GM12878 (cell line): ENCODE data around the gene RAP1GAP2. TPM values are rescaled to one million over a fixed set of nuclear protein-coding genes. Genes with fewer than 3 reads are reported as not detected.

Source experiments
- ATAC-seq: fragments of 200-7000 bp; cut with Tn5 transposase; 3 replicates; pipeline ENCODE4 v1.9.1; 2020; ENCODE audit warnings: mild to moderate bottlenecking, moderate library complexity
- BruUV-seq: library from RNA; stranded (reverse); fragments of 400-500 nt; replicated peaks from 2 replicates; lab custom pipeline; 2021; lab: Mats Ljungman, UMichigan
- CTCF ChIA-PET: fragments of 300-600 bp; sonication (Branson Sonifier 250); formaldehyde crosslinking; extraction: SDS; loops from one replicate; lab custom pipeline; 2021; ENCODE audit warnings: inconsistent platforms; lab: Yijun Ruan, JAX
- POLR2A ChIA-PET: fragments of 350-600 bp; formaldehyde crosslinking; extraction: SDS; loops from one replicate; lab custom pipeline; 2021; ENCODE audit warnings: inconsistent platforms; lab: Charles Lee
- RAD21 ChIA-PET: fragments of 300-600 bp; sonication (Branson Sonifier 250); formaldehyde crosslinking; loops from one replicate; lab custom pipeline; 2023; ENCODE audit warnings: antibody characterized with exemption; ENCODE audit not compliant: unreplicated experiment; lab: Charles Lee
- SMC1A ChIA-PET: fragments of 300-600 bp; sonication (Branson Sonifier 250); formaldehyde crosslinking; loops from one replicate; lab custom pipeline; 2023; ENCODE audit not compliant: unreplicated experiment, uncharacterized antibody; lab: Charles Lee
- DNase-seq: peaks from one replicate; pipeline ENCODE4 v3.0.0-alpha.2; 2011; ENCODE audit warnings: low read depth, low spot score
- FAIRE-seq: peaks from 3 replicates; lab custom pipeline; 2011; peaks lifted over from hg19 to GRCh38; lab: Jason Lieb, UNC
- H2AFZ ChIP-seq: 2 replicates; pipeline ENCODE4 v1.6.0; 2011; ENCODE audit warnings: low read depth, low read length, control low read depth; ENCODE audit not compliant: control insufficient read depth
- H3K27ac ChIP-seq: 2 replicates; pipeline ENCODE4 v1.5.1; 2011; ENCODE audit warnings: control low read depth; ENCODE audit not compliant: control insufficient read depth, insufficient read depth
- H3K27me3 ChIP-seq, 2 experiments: replicated peaks in 1 of 2; 2 replicates each; pipeline versions ENCODE4 v1.6.0 to v1.6.1; 2011; ENCODE audit warnings: low read length in 1 of 2; ENCODE audit not compliant: control insufficient read depth in 2 of 2, insufficient read depth in 2 of 2
- H3K36me3 ChIP-seq, 2 experiments: 2 replicates each; pipeline ENCODE4 v1.5.1; 2011; ENCODE audit warnings: low read length in 1 of 2; ENCODE audit not compliant: control insufficient read depth in 2 of 2, insufficient read depth in 2 of 2
- H3K4me1 ChIP-seq: 2 replicates; pipeline ENCODE4 v1.6.1; 2011; ENCODE audit warnings: mild to moderate bottlenecking, low read length, moderate library complexity, mixed read lengths; ENCODE audit not compliant: control insufficient read depth, insufficient read depth
- H3K4me2 ChIP-seq: 2 replicates; pipeline ENCODE4 v1.6.0; 2011; ENCODE audit warnings: control low read depth; ENCODE audit not compliant: control insufficient read depth, insufficient read depth
- H3K4me3 ChIP-seq: fragments of 200-600 bp; sonication (generic); 2 replicates; pipeline ENCODE4 v1.5.1; 2016
- H3K79me2 ChIP-seq: 2 replicates; pipeline ENCODE4 v1.6.0; 2011; ENCODE audit warnings: low read length; ENCODE audit not compliant: control insufficient read depth, insufficient read depth
- H3K9ac ChIP-seq: 2 replicates; pipeline ENCODE4 v1.8.0; 2011; ENCODE audit warnings: low read length, control low read depth, mixed read lengths; ENCODE audit not compliant: control insufficient read depth, insufficient read depth
- H3K9me3 ChIP-seq: replicated peaks from 3 replicates; pipeline ENCODE4 v1.5.1; 2011; ENCODE audit warnings: mild to moderate bottlenecking, low read length; ENCODE audit not compliant: control insufficient read depth, insufficient read depth
- H4K20me1 ChIP-seq: 2 replicates; pipeline ENCODE4 v1.6.0; 2011; ENCODE audit not compliant: control insufficient read depth, insufficient read depth
- EED ChIP-seq: sonication (generic); IDR thresholded peaks from 2 replicates; pipeline ENCODE4 v1.6.1; 2016; ENCODE audit warnings: antibody characterized with exemption, low read depth
- FOS ChIP-seq: IDR thresholded peaks from 3 replicates; pipeline ENCODE4 v1.6.1; 2011; ENCODE audit warnings: borderline replicate concordance; ENCODE audit not compliant: insufficient read length; ENCODE audit errors: extremely low read depth
- FOXM1 ChIP-seq: IDR thresholded peaks from 2 replicates; pipeline ENCODE4 v1.6.1; 2012; ENCODE audit warnings: low read depth, mild to moderate bottlenecking, inconsistent platforms, low read length, moderate library complexity
- KAT2A ChIP-seq: conservative IDR thresholded peaks from 2 replicates; pipeline ENCODE4 v1.6.1; 2011; ENCODE audit warnings: low read depth, low read length; ENCODE audit not compliant: control insufficient read depth
- NR2F1 ChIP-seq: fragments of 450-650 bp; conservative IDR thresholded peaks from 2 replicates; pipeline ENCODE4 v1.6.1; 2017; ENCODE audit warnings: mild to moderate bottlenecking
- SP1 ChIP-seq: IDR thresholded peaks from one replicate; pipeline ENCODE4 v1.6.1; 2011; ENCODE audit warnings: low read depth, low read length
- SPI1 ChIP-seq: IDR thresholded peaks from 2 replicates; pipeline ENCODE4 v1.6.1; 2011; ENCODE audit warnings: low read depth, mild to moderate bottlenecking, low read length, moderate library complexity, borderline replicate concordance; ENCODE audit not compliant: insufficient read depth
- WGBS: methylation state at CpG from one replicate; pipeline ENCODE4 v1.1.6; 2016; ENCODE audit warnings: low lambda C conversion rate; ENCODE audit not compliant: insufficient replicate concordance, insufficient coverage; ENCODE audit errors: missing lambda C conversion rate; 5-methylcytosine and 5-hydroxymethylcytosine counted together
- in situ Hi-C: fragments of 300-500 bp; cut with MboI; formaldehyde crosslinking; loops from 9 replicates; pipeline ENCODE4 v1.14.3; 2018; ENCODE audit warnings: mixed read lengths
- intact Hi-C: fragments of 100-400 bp; cut with micrococcal nuclease; formaldehyde crosslinking; loops from one replicate; pipeline ENCODE4 v1.14.2; 2022; ENCODE audit not compliant: unreplicated experiment
- polyA plus RNA-seq, 11 experiments: library from polyadenylated mRNA; depleted of rRNA in 4 of 11; unstranded in 6 of 11; stranded (reverse) in 5 of 11; fragments of >200 nt; fragmentation: Nextera tagmentation in 4 of 11; fragmentation: Illumina TruSeq in 1 of 11; extraction: Ambion mirVana in 4 of 11; extraction: Trizol in 1 of 11; gene quantifications; 1 replicate in 1 of 11; 2 replicates in 10 of 11; pipeline versions ENCODE4 v1.2.1 to v1.2.3, GENCODE V29; 2011 to 2016; ENCODE audit warnings: inconsistent platforms in 2 of 11, missing spikeins in 2 of 11, low read depth in 1 of 11
- total RNA-seq, 4 experiments: library from RNA; depleted of rRNA in 3 of 4; stranded (reverse); fragments of >200 nt in 3 of 4; fragmentation: Illumina TruSeq in 1 of 4; extraction: Trizol in 1 of 4; gene quantifications; 2 replicates each; pipeline versions ENCODE4 v1.2.1 to v1.2.3, GENCODE V29; 2013 to 2021
- TF ChIP-seq, protein P1 (sequence below): fragments of 450-650 bp; IDR thresholded peaks from 2 replicates; pipeline ENCODE4 v1.6.1; 2014; ENCODE audit warnings: mild to moderate bottlenecking
- TF ChIP-seq, protein P2 (sequence below): IDR thresholded peaks from 2 replicates; pipeline ENCODE4 v1.6.1; 2011; ENCODE audit warnings: borderline replicate concordance, low read depth, mild to moderate bottlenecking, moderate library complexity, low read length; ENCODE audit not compliant: insufficient read depth, poor library complexity, severe bottlenecking

Gene RAP1GAP2
- total and polyA plus RNA-seq, 10 of the 15 experiments (the other 5 are each of a cell fraction or from before 2014, with no cell fraction given), result 0.03 to 0.95 (median 0.49) TPM; not detected in 2

DNA sequence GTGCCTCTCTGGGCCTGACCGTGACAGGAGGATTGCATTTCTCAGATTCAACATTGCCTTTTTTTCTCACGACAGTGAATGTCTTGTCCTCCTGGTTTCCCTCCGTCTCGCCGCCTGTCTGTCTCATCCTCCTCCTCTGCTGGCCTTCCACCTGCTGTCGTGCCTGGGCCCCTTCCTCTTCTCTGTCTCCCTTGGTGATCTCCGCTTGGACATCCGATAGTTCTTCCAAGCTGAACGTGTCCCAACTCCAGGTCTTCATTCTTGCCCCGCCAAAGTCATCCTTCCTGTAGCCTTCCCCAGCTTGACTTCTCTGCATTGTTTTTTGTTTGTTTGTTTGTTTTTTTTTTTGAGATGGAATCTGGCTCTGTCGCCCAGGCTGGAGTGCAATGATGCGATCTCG, 79.4 kb downstream of the RAP1GAP2 start:
- Histone ChIP-seq H3K27me3 (no peaks in the 10 kb centered on the region), H3K9me3 (no peaks in the 10 kb centered on the region), H3K27ac (no peak overlapping the region), H2AFZ (no peak overlapping the region), H3K4me3 (no peak overlapping the region), H3K9ac (no peak overlapping the region), H3K79me2 (no peaks in the 10 kb centered on the region), H3K36me3 (no peaks in the 10 kb centered on the region), H4K20me1 (no peaks in the 10 kb centered on the region), H3K4me2 (no peak overlapping the region), H3K4me1 (no peaks in the 10 kb centered on the region)
- DNase-seq (no peak), FAIRE-seq (no peak), ATAC-seq (no peak)
- no peak for TF ChIP-seq FOXM1
- TF ChIP-seq KAT2A, result no peak
- no peak for TF ChIP-seq SPI1
- no peak for TF ChIP-seq NR2F1
- no peak for TF ChIP-seq FOS
- TF ChIP-seq EED, result no peak
- no peak for TF ChIP-seq SP1
- TF ChIP-seq, protein P1, sequence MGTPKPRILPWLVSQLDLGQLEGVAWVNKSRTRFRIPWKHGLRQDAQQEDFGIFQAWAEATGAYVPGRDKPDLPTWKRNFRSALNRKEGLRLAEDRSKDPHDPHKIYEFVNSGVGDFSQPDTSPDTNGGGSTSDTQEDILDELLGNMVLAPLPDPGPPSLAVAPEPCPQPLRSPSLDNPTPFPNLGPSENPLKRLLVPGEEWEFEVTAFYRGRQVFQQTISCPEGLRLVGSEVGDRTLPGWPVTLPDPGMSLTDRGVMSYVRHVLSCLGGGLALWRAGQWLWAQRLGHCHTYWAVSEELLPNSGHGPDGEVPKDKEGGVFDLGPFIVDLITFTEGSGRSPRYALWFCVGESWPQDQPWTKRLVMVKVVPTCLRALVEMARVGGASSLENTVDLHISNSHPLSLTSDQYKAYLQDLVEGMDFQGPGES, result no peak
- TF ChIP-seq, protein P2, sequence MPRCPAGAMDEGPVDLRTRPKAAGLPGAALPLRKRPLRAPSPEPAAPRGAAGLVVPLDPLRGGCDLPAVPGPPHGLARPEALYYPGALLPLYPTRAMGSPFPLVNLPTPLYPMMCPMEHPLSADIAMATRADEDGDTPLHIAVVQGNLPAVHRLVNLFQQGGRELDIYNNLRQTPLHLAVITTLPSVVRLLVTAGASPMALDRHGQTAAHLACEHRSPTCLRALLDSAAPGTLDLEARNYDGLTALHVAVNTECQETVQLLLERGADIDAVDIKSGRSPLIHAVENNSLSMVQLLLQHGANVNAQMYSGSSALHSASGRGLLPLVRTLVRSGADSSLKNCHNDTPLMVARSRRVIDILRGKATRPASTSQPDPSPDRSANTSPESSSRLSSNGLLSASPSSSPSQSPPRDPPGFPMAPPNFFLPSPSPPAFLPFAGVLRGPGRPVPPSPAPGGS, result no peak
- intact Hi-C loops (no loop called here), in situ Hi-C loops (no loop called here)
- POLR2A ChIA-PET, result no interaction called here
- RAD21 ChIA-PET, result no interaction called here
- 66% methylated on average over 11 of the region's 13 CpGs for WGBS
- CTCF ChIA-PET, result no interaction called here
- no TSS peak for BruUV-seq
- SMC1A ChIA-PET, result no interaction called here
